Lower lobe of right lung (tissue), 2 donors: ENCODE data around the gene LHPP. TPM values are rescaled to one million over a fixed set of nuclear protein-coding genes. Genes with fewer than 3 reads are reported as not detected.

Experiments
- ATAC-seq, 2 donors: fragments of 200-7000 bp; cut with Tn5 transposase; one replicate each; pipeline ENCODE4 v1.9.1; 2020 to 2022; ENCODE audit warnings: mild to moderate bottlenecking in 2 of 2, moderate library complexity in 2 of 2
- DNase-seq: peaks from one replicate; pipeline ENCODE4 v3.0.0-alpha.2; 2020
- H3K27ac ChIP-seq: fragments of 200-600 bp; one replicate; pipeline ENCODE4 v1.8.0; 2022
- H3K27me3 ChIP-seq: fragments of 200-600 bp; one replicate; pipeline ENCODE4 v1.8.0; 2022; ENCODE audit warnings: low read depth
- H3K36me3 ChIP-seq: fragments of 200-600 bp; one replicate; pipeline ENCODE4 v1.8.0; 2022; ENCODE audit warnings: mild to moderate bottlenecking
- H3K4me1 ChIP-seq: fragments of 200-600 bp; one replicate; pipeline ENCODE4 v1.8.0; 2022
- H3K4me3 ChIP-seq: fragments of 200-600 bp; one replicate; pipeline ENCODE4 v1.8.0; 2022; ENCODE audit warnings: mild to moderate bottlenecking
- H3K9me3 ChIP-seq: fragments of 200-600 bp; one replicate; pipeline ENCODE4 v1.8.0; 2022
- intact Hi-C: fragments of 100-400 bp; cut with DNase I; formaldehyde crosslinking; loops from one replicate; pipeline ENCODE4 v1.11.0; 2022
- total RNA-seq: library from RNA; stranded (reverse); fragmentation: NEBNext Ultra II Directional; extraction: Animal tissue kit (Norgen Biotek cat#: 25700); gene quantifications from one replicate; pipeline ENCODE4 v1.2.1, GENCODE V29; 2021
- TF ChIP-seq, protein P1 (sequence below): fragments of 200-600 bp; IDR thresholded peaks from one replicate; pipeline ENCODE4 v1.8.0; 2022; ENCODE audit warnings: antibody characterized with exemption, mild to moderate bottlenecking
- donor health status: DM: no; HTN: yes; CAD: no; lungs with severe emphysema.

The LHPP gene
- total RNA-seq, 1 donor from 2014 or later, result 17.8 TPM

DNA sequence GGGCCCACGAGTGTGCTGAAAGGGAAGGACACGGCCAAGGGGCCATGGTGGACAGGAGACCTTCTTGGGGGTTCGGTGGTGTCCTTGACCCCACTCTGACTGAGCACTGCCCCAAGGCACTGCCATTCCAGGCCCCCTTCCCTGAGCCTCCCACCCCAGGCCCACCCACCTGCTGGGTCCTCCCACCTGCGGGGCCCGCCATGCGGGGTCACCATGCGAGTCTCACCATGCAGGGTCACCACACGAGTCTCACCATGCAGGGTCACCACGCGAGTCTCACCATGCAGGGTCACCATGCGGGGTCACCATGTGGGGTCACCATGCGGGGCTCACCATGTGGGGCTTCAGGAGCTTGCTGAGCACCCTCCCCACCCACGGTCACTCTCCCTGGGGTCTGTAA is 76.3 kb downstream of the LHPP start:
- TF ChIP-seq, protein P1, sequence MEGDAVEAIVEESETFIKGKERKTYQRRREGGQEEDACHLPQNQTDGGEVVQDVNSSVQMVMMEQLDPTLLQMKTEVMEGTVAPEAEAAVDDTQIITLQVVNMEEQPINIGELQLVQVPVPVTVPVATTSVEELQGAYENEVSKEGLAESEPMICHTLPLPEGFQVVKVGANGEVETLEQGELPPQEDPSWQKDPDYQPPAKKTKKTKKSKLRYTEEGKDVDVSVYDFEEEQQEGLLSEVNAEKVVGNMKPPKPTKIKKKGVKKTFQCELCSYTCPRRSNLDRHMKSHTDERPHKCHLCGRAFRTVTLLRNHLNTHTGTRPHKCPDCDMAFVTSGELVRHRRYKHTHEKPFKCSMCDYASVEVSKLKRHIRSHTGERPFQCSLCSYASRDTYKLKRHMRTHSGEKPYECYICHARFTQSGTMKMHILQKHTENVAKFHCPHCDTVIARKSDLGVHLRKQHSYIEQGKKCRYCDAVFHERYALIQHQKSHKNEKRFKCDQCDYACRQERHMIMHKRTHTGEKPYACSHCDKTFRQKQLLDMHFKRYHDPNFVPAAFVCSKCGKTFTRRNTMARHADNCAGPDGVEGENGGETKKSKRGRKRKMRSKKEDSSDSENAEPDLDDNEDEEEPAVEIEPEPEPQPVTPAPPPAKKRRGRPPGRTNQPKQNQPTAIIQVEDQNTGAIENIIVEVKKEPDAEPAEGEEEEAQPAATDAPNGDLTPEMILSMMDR, result no peak
- no peaks in the 10 kb centered on the region for H3K36me3 ChIP-seq
- H3K27ac ChIP-seq, result no peak overlapping the region
- DNase-seq, result no peak
- no peaks in the 10 kb centered on the region for H3K9me3 ChIP-seq
- no peak for ATAC-seq
- H3K27me3 ChIP-seq, result no peaks in the 10 kb centered on the region
- H3K4me3 ChIP-seq, result no peak overlapping the region
- intact Hi-C loops, result loop anchor here (10.0 kb wide), 1 partner anchor 207 kb away; the partner anchor contains the start of gene FAM53B
- H3K4me1 ChIP-seq, result peaks cover 5% of the 10 kb centered on the region

DNA sequence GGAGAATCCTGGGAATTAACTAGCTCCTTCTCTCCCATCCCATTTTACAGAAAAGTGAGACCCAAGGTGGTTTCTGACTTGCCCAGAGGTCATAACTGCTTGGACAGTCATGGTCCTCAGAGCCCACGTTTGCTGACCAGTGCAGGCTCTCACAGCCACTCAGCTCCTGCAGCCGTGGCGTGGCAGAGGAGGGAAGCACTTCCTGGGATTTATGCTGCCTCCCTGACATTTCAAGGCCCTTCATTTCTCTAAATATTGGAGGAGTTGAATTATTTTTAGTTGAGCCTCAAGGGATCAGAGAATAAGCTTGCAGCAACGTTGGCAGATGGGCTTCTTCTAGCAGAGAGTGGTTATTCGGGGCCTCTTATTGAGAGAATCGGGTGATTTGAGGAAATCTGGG is 77.1 kb downstream of the LHPP start:
- ATAC-seq (no peak), DNase-seq (no peak)
- no peaks in the 10 kb centered on the region for H3K36me3 ChIP-seq
- no peaks in the 10 kb centered on the region for H3K9me3 ChIP-seq
- no peak overlapping the region for H3K4me3 ChIP-seq
- TF ChIP-seq, protein P1, result no peak
- peaks cover 5% of the 10 kb centered on the region for H3K4me1 ChIP-seq
- no peak overlapping the region for H3K27ac ChIP-seq
- intact Hi-C loops, result loop anchor here (10.0 kb wide), 1 partner anchor 206 kb away; the partner anchor contains the start of gene FAM53B
- no peaks in the 10 kb centered on the region for H3K27me3 ChIP-seq

DNA sequence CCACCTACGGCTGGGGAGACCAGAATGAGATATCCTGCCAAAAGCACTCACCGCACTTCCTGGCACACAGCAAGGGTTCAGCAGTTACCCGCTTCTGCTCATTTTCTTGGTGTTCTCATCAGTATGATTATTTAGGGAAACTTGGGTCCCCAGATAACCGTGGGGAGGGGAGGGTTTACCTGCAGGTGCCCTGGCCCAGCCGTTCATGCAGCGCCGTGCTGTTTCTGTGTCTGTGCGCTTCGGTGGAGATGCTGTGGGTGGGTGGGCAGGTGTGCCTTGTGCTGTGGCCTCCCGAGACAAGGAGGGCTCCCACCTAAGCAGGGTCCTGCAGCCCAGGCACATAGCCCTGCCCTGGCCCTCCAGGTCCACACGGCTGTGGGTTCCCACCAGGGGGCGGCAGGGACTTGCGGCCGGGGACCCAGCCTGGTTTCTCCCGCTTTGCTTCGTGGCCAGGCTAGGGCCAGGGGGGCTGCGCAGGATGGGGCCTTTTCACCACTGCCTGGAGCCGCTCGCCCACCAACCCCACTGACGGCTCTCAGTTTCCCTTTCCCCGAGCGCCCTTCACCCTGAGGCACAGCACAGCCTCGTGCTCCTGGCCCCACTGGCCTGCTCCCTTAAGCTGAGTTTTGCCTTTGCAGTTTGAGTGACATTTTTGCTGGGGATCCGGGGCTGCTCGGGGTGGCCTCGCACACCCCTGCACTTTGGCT is 78.5 kb downstream of the LHPP start:
- intact Hi-C loops, result loop anchor here (10.0 kb wide), 1 partner anchor 205 kb away; the partner anchor contains the start of gene FAM53B
- TF ChIP-seq, protein P1, result peak; percentile 75
- Histone ChIP-seq H3K27ac (no peak overlapping the region), H3K4me3 (no peak overlapping the region), H3K9me3 (no peaks in the 10 kb centered on the region), H3K4me1 (peaks cover 5% of the 10 kb centered on the region), H3K27me3 (no peaks in the 10 kb centered on the region), H3K36me3 (no peaks in the 10 kb centered on the region)
- ATAC-seq, result peak; percentile 64 to 74
- peak; percentile 70 for DNase-seq

DNA sequence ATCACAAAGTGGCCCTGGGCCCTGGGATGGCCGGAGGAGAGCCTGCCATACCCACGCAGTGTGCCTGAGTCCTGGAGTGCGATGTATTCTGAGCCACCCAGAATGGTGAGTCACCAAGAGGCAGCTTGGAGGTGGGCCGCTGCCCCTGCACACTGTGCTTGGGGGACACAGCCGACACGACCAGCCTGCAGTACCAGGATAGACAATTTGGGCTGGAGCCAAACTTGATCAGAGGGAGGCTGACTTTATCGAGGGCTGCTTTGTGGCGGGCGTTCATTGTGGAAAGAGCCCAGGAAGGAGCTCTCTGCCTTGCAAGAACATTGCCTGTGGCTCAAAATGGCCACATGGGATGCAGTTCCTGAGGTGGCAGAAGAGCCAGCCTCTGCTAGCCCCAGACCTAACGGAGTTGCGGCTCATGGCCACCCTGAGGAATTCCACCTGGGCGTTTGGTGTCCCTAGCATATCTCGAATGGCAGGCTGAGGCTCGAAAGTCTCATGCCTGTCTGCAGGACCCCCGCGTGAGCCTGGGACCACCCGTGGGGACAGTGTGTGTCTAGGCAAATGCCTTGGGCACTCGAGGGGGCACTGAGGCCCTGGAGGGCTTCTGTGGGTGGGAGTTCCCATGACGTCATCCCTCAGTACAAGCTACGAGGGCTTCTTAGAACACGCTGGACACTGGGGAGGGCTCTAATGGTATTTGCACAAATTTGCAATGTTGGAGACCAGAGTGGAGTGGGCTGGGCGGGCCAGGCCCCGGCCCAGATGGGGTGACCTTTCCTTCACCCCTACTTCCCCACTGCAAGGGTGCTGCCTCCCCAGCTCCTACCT is 79.7 kb downstream of the LHPP start:
- H3K4me3 ChIP-seq, result no peak overlapping the region
- intact Hi-C loops, result no loop called here
- TF ChIP-seq, protein P1, result no peak
- H3K27me3 ChIP-seq, result no peaks in the 10 kb centered on the region
- H3K36me3 ChIP-seq, result no peaks in the 10 kb centered on the region
- H3K4me1 ChIP-seq, result peaks cover 5% of the 10 kb centered on the region
- no peak overlapping the region for H3K27ac ChIP-seq
- ATAC-seq (no peak), DNase-seq (no peak)
- H3K9me3 ChIP-seq, result no peaks in the 10 kb centered on the region

DNA sequence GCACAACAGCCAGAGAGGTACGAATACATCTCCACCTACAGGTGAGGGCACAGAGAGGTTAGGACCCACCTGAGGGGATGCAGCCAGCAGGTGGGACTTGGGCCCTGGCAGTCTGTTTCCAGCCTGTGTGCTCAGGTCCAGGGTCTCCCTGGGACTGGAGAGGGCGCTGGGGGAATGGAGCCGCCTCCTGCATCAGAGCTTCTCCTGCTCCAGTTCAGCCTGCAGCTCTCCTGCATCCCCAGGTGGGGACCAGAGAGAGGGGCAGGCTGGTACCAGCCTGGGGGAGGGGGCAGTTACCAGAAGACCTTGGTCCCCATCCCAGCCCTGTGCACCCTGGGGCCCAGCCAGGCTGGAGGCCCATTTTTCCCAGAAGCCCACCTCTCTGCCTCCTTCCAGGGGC is 80.7 kb downstream of the LHPP start:
- TF ChIP-seq, protein P1, result no peak
- H3K36me3 ChIP-seq, result no peaks in the 10 kb centered on the region
- no peak for ATAC-seq
- H3K9me3 ChIP-seq, result no peaks in the 10 kb centered on the region
- no peak overlapping the region for H3K27ac ChIP-seq
- intact Hi-C loops, result no loop called here
- no peak for DNase-seq
- no peak overlapping the region for H3K4me3 ChIP-seq
- H3K4me1 ChIP-seq, result peaks cover 5% of the 10 kb centered on the region
- no peaks in the 10 kb centered on the region for H3K27me3 ChIP-seq
